ENCODE results near the gene KIAA1614.

The KIAA1614 gene

GRCh38 chr1:180907313-180908055, 5.2 kb upstream of the KIAA1614 start:
- DNase-seq = no peak

- no peak for DNase-seq
Measured at GRCh38 chr1:180908074-180908765, 4.5 kb upstream of the KIAA1614 start.

- DNase-seq = no peak
Measured at GRCh38 chr1:180909005-180909414, 3.7 kb upstream of the KIAA1614 start.

GRCh38 chr1:180909462-180909976, 3.2 kb upstream of the KIAA1614 start:
- no peak for DNase-seq

GRCh38 chr1:180911640-180912191, 981 bp upstream of the KIAA1614 start:
- no peak for DNase-seq

GRCh38 chr1:180912211-180912800, 391 bp upstream of the KIAA1614 start:
- no peak for DNase-seq

- no peak for DNase-seq
Measured at GRCh38 chr1:180915426-180915965, 2.8 kb downstream of the KIAA1614 start.

- DNase-seq = no peak
Measured at GRCh38 chr1:180916012-180916770, 3.5 kb downstream of the KIAA1614 start.

GRCh38 chr1:180916771-180917170, 4.1 kb downstream of the KIAA1614 start:
- no peak for DNase-seq

- no peak for DNase-seq
Measured at GRCh38 chr1:180917306-180918065, 4.8 kb downstream of the KIAA1614 start.

GRCh38 chr1:180918519-180918918, 5.8 kb downstream of the KIAA1614 start:
- DNase-seq = no peak

- no peak for DNase-seq
Measured at GRCh38 chr1:180919183-180919700, 6.5 kb downstream of the KIAA1614 start.

- DNase-seq = no peak
Measured at GRCh38 chr1:180920193-180920592, 7.5 kb downstream of the KIAA1614 start.

- DNase-seq = no peak
Measured at GRCh38 chr1:180920702-180921101, 8.0 kb downstream of the KIAA1614 start.

- no peak for DNase-seq
Measured at GRCh38 chr1:180921386-180921785, 8.7 kb downstream of the KIAA1614 start.

- DNase-seq = no peak
Measured at GRCh38 chr1:180921891-180922630, 9.4 kb downstream of the KIAA1614 start.

GRCh38 chr1:180922631-180923015, 9.9 kb downstream of the KIAA1614 start:
- no peak for DNase-seq

- no peak for DNase-seq
Measured at GRCh38 chr1:180923021-180923841, 10.5 kb downstream of the KIAA1614 start.

- no peak for DNase-seq
Measured at GRCh38 chr1:180923887-180924286, 11.2 kb downstream of the KIAA1614 start.

- no peak for DNase-seq
Measured at GRCh38 chr1:180924939-180925338, 12.2 kb downstream of the KIAA1614 start.

All from cortex of kidney (tissue), 1 donor.